Gastroesophageal sphincter (tissue), 4 donors: ENCODE measurements around the gene PI16. TPM values are rescaled to one million over a fixed set of nuclear protein-coding genes. Genes with fewer than 3 reads are reported as not detected.
A peak's percentile ranks its signal among the peaks of the same experiment; 100 is the strongest.
"Not testable (repeated sequence)": the region's sequence is repeated elsewhere in the genome, so short reads cannot be mapped to it uniquely, and the experiment has no call there.

Source experiments
- ATAC-seq: fragments of 150-250 bp; one replicate; pipeline ENCODE4 v1.9.1; 2016; ENCODE audit warnings: mild to moderate bottlenecking, moderate library complexity
- H3K27ac ChIP-seq, 4 donors: fragments of 200-600 bp; sonication (generic) in 3 of 4; 1 replicate in 3 of 4; 2 replicates in 1 of 4; pipeline ENCODE4 v1.5.1; 2016 to 2019
- H3K27me3 ChIP-seq: fragments of 200-600 bp; sonication (generic); one replicate; pipeline ENCODE4 v1.5.1; 2019
- H3K36me3 ChIP-seq, 2 donors: fragments of 200-600 bp; sonication (generic); one replicate each; pipeline ENCODE4 v1.5.1; 2019; ENCODE audit warnings: control low read depth in 1 of 2
- H3K4me1 ChIP-seq, 3 donors: fragments of 200-600 bp; sonication (generic); 1 replicate in 2 of 3; 2 replicates in 1 of 3; pipeline ENCODE4 v1.5.1; 2016 to 2019; ENCODE audit warnings: control low read depth in 2 of 3
- H3K4me3 ChIP-seq, 2 donors: fragments of 200-600 bp; sonication (generic); one replicate each; pipeline ENCODE4 v1.5.1; 2019; ENCODE audit warnings: mild to moderate bottlenecking in 1 of 2, moderate library complexity in 1 of 2
- H3K9me3 ChIP-seq, 3 donors: fragments of 200-600 bp; sonication (generic); one replicate each; pipeline ENCODE4 v1.5.1; 2017 to 2019; ENCODE audit warnings: control low read depth in 2 of 3
- CTCF ChIP-seq, 4 experiments: fragments of 200-600 bp in 2 of 4; fragments of 450-650 bp in 2 of 4; sonication (generic) in 1 of 4; IDR thresholded peaks; one replicate each; pipeline ENCODE4 v1.5.1; 2017 to 2019; ENCODE audit warnings: antibody characterized with exemption in 4 of 4, mild to moderate bottlenecking in 2 of 4, moderate library complexity in 2 of 4
- EP300 ChIP-seq: sonication (generic); formaldehyde crosslinking; IDR thresholded peaks from one replicate; pipeline ENCODE4 v1.6.1; 2017; ENCODE audit warnings: antibody characterized with exemption, mild to moderate bottlenecking
- POLR2A ChIP-seq, 2 donors: fragments of 450-650 bp; IDR thresholded peaks; one replicate each; pipeline ENCODE4 v1.6.1; 2017; ENCODE audit warnings: antibody characterized with exemption in 2 of 2, mild to moderate bottlenecking in 2 of 2, moderate library complexity in 1 of 2
- POLR2AphosphoS5 ChIP-seq: sonication (generic); formaldehyde crosslinking; IDR thresholded peaks from one replicate; pipeline ENCODE4 v1.6.1; 2017; ENCODE audit warnings: antibody characterized with exemption
- WGBS, 2 donors: methylation state at CpG; one replicate each; pipeline ENCODE4 v1.1.5; 2018; ENCODE audit warnings: low coverage in 1 of 2; 5-methylcytosine and 5-hydroxymethylcytosine counted together
- total RNA-seq, 4 donors: library from RNA; depleted of rRNA; stranded (reverse); fragments of >200 nt; gene quantifications; one replicate each; pipeline ENCODE4 v1.1.0, GENCODE V29; 2016

Gene PI16
- total RNA-seq, 4 donors from 2014 or later, result 21.6 to 53.5 (median 44.9) TPM

GRCh38 chr6:36946526-36946925 is 8.0 kb upstream of the PI16 start:
- no peaks in the 10 kb centered on the region for H3K9me3 ChIP-seq
- no peak for ATAC-seq
- WGBS, 2 donors, result 85% methylated on average over 3 of the region's 4 CpGs; no CpG with 5 or more reads in 1 of the 2 donors
- no peak overlapping the region for H3K27ac ChIP-seq
- no peaks in the 10 kb centered on the region for H3K36me3 ChIP-seq
- TF ChIP-seq EP300, result no peak
- TF ChIP-seq CTCF (IDR thresholded peaks at IDR 0.05), result no peak
- no peak overlapping the region for H3K4me3 ChIP-seq
- no peaks in the 10 kb centered on the region for H3K27me3 ChIP-seq
- H3K4me1 ChIP-seq, result no peaks in the 10 kb centered on the region

GRCh38 chr6:36947570-36948351 is 6.8 kb upstream of the PI16 start:
- Histone ChIP-seq H3K27ac (no peak overlapping the region), H3K27me3 (no peaks in the 10 kb centered on the region), H3K9me3 (no peaks in the 10 kb centered on the region), H3K4me1 (no peaks in the 10 kb centered on the region), H3K36me3 (no peaks in the 10 kb centered on the region), H3K4me3 (no peak overlapping the region)
- 64 to 67% methylated on average over 3 to 8 of the region's 12 CpGs for WGBS, 2 donors
- ATAC-seq, result no peak
- no peak for TF ChIP-seq CTCF (IDR thresholded peaks at IDR 0.05)
- no peak for TF ChIP-seq POLR2AphosphoS5
- no peak for TF ChIP-seq EP300
- TF ChIP-seq POLR2A (IDR thresholded peaks at IDR 0.05), result no peak

- H3K4me3 ChIP-seq, H3K27me3 ChIP-seq, H3K4me1 ChIP-seq, H3K27ac ChIP-seq, ATAC-seq, H3K36me3 ChIP-seq, H3K9me3 ChIP-seq: not testable (repeated sequence)
- WGBS, 2 donors, result 70% methylated on average over 9 of the region's 9 CpGs; no CpG with 5 or more reads in 1 of the 2 donors
Observed at GRCh38 chr6:36949076-36949475, 5.5 kb upstream of the PI16 start.

GRCh38 chr6:36949636-36950035 is 4.9 kb upstream of the PI16 start:
- H3K9me3 ChIP-seq, result no peaks in the 10 kb centered on the region
- ATAC-seq, result no peak
- 78 to 88% methylated on average over 1 to 3 of the region's 3 CpGs for WGBS, 2 donors
- no peaks in the 10 kb centered on the region for H3K27me3 ChIP-seq
- no peaks in the 10 kb centered on the region for H3K4me1 ChIP-seq
- no peak overlapping the region for H3K4me3 ChIP-seq
- no peak overlapping the region for H3K27ac ChIP-seq
- no peaks in the 10 kb centered on the region for H3K36me3 ChIP-seq
- no peak for TF ChIP-seq POLR2A (IDR thresholded peaks at IDR 0.05)
- TF ChIP-seq EP300, result no peak

- Histone ChIP-seq H3K9me3 (no peaks in the 10 kb centered on the region), H3K27me3 (no peaks in the 10 kb centered on the region), H3K27ac (no peak overlapping the region), H3K36me3 (no peaks in the 10 kb centered on the region), H3K4me1 (no peaks in the 10 kb centered on the region), H3K4me3 (no peak overlapping the region)
- ATAC-seq, result no peak
- no peak for TF ChIP-seq POLR2A (IDR thresholded peaks at IDR 0.05)
- TF ChIP-seq EP300, result no peak
- TF ChIP-seq POLR2AphosphoS5, result no peak
- no peak for TF ChIP-seq CTCF (IDR thresholded peaks at IDR 0.05)
- 78 to 100% methylated on average over 1 of the region's 1 CpG for WGBS, 2 donors
Observed at GRCh38 chr6:36953931-36954261, 642 bp upstream of the PI16 start.

GRCh38 chr6:36955136-36955535 is 598 bp downstream of the PI16 start:
- ATAC-seq, result no peak
- Histone ChIP-seq H3K4me1 (no peaks in the 10 kb centered on the region), H3K4me3 (peak overlapping the region in 1 of 2 donors; percentile 36), H3K27ac (peak overlapping the region in 2 of 4 donors; percentile 24 to 29), H3K36me3 (no peaks in the 10 kb centered on the region), H3K27me3 (no peaks in the 10 kb centered on the region), H3K9me3 (no peaks in the 10 kb centered on the region)
- TF ChIP-seq POLR2A (IDR thresholded peaks at IDR 0.05), result no peak
- TF ChIP-seq EP300, result no peak
- no peak for TF ChIP-seq POLR2AphosphoS5
- no peak for TF ChIP-seq CTCF (IDR thresholded peaks at IDR 0.05)
- 48 to 57% methylated on average over 5 to 6 of the region's 6 CpGs for WGBS, 2 donors
